HFF-Myc (cell line): ENCODE results near the gene MLLT3.
"Not testable (repeated sequence)": the region's sequence is repeated elsewhere in the genome, so short reads cannot be mapped to it uniquely, and the experiment has no call there.

Experiments used
- DNase-seq: peaks from one replicate; pipeline ENCODE4 v3.0.0-alpha.2; 2011; ENCODE audit warnings: low read depth; ENCODE audit errors: extremely low read depth
- H3K4me3 ChIP-seq: replicated peaks from 2 replicates; pipeline ENCODE4 v1.5.1; 2011; ENCODE audit warnings: low read depth, mild to moderate bottlenecking, control low read depth, low read length
- TF ChIP-seq, protein P1 (sequence below): IDR thresholded peaks from 2 replicates; pipeline ENCODE4 v1.5.1; 2012; ENCODE audit warnings: mild to moderate bottlenecking, low read depth, low read length, control low read depth; ENCODE audit errors: missing control alignments

Gene MLLT3

GRCh38 chr9:20584968-20585643 lies 37.2 kb downstream of the MLLT3 start:
- DNase-seq, result no peak
- H3K4me3 ChIP-seq, result no peak overlapping the region
- TF ChIP-seq, protein P1, sequence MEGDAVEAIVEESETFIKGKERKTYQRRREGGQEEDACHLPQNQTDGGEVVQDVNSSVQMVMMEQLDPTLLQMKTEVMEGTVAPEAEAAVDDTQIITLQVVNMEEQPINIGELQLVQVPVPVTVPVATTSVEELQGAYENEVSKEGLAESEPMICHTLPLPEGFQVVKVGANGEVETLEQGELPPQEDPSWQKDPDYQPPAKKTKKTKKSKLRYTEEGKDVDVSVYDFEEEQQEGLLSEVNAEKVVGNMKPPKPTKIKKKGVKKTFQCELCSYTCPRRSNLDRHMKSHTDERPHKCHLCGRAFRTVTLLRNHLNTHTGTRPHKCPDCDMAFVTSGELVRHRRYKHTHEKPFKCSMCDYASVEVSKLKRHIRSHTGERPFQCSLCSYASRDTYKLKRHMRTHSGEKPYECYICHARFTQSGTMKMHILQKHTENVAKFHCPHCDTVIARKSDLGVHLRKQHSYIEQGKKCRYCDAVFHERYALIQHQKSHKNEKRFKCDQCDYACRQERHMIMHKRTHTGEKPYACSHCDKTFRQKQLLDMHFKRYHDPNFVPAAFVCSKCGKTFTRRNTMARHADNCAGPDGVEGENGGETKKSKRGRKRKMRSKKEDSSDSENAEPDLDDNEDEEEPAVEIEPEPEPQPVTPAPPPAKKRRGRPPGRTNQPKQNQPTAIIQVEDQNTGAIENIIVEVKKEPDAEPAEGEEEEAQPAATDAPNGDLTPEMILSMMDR, result no peak

GRCh38 chr9:20583088-20583487 lies 39.2 kb downstream of the MLLT3 start:
- H3K4me3 ChIP-seq, DNase-seq: not testable (repeated sequence)

DNA sequence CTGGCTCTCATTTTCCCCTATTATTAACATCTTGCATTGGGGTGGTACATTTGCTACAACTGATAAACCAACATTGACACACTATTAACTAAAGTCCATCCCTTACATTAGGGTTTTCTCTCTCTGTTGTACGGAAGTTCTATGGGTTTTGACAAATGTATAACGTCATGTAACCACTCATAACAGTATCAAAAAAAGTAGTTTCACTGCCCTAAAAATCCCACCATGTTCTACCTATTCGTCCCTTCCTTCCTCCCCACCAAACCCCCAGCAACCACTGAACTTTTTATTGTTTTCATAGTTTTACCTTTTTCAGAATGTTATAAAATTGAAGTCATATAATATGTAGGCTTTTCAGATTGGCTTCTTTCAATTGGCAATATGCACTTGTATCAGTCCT lies 40.1 kb downstream of the MLLT3 start:
- DNase-seq, result no peak
- H3K4me3 ChIP-seq, result no peak overlapping the region
- TF ChIP-seq, protein P1, result no peak

GRCh38 chr9:20580673-20581072 lies 41.6 kb downstream of the MLLT3 start:
- DNase-seq, result no peak
- no peak overlapping the region for H3K4me3 ChIP-seq
- TF ChIP-seq, protein P1, result no peak

- TF ChIP-seq, protein P1, result no peak
- H3K4me3 ChIP-seq, result no peak overlapping the region
- no peak for DNase-seq
Observed at GRCh38 chr9:20579524-20580314, 42.6 kb downstream of the MLLT3 start.

DNA sequence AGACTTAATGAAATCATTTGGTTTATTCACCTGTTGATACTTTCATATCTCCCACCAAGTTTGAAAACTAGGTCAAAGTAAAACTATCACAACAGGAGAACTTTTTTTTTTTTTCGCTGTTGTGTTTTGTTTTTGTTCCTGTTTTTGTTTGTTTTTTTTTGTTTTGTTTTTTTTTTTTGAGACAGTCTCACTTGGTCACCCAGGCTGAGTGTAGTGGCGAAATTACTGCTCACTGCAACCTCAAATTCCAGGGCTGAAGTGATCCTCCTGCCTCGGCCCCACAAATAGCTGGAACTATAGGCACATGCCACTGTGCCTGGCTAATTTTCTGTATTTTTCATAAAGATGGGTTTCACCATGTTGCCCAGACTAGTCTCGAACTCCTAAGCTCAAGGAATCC lies 49.3 kb downstream of the MLLT3 start:
- no peak overlapping the region for H3K4me3 ChIP-seq
- DNase-seq, result no peak
- TF ChIP-seq, protein P1, result no peak

DNA sequence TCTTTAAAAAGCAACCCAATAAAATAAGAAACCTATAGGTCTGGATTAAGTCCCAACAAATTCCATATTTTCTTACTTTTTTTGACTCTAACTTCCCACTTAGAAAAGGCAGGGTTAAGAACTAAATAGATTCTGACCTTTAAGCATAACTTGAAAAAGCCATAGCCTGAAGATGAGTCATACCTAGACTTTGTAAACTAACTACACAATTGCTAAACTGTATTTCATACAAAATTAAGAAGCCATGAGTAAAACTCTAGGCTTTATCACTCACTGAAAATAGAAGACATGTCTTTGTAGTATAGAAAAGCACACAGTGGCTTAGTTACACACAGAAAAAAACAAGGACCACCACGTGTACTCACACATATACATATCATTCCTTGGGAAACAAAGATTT lies 51.5 kb downstream of the MLLT3 start:
- DNase-seq, result no peak
- H3K4me3 ChIP-seq, result no peak overlapping the region
- TF ChIP-seq, protein P1, result no peak
